Mucosa of stomach (tissue), 1 donor: Measurements from ENCODE around the gene LSR.

ENCODE experiments used
- H3K27me3 ChIP-seq: one replicate; pipeline ENCODE4 v1.7.0; 2013; ENCODE audit warnings: mild to moderate bottlenecking, low read length; ENCODE audit not compliant: control insufficient read depth, insufficient read depth
- H3K36me3 ChIP-seq: one replicate; pipeline ENCODE4 v1.7.0; 2013; ENCODE audit warnings: low read length; ENCODE audit not compliant: control insufficient read depth, insufficient read depth
- H3K4me1 ChIP-seq: one replicate; pipeline ENCODE4 v1.7.0; 2013; ENCODE audit warnings: mild to moderate bottlenecking, low read length; ENCODE audit not compliant: control insufficient read depth, insufficient read depth
- H3K4me3 ChIP-seq: one replicate; pipeline ENCODE4 v1.7.0; 2013; ENCODE audit warnings: low read length
- H3K9ac ChIP-seq: one replicate; pipeline ENCODE4 v1.7.0; 2013; ENCODE audit warnings: mild to moderate bottlenecking, low read length, moderate library complexity
- H3K9me3 ChIP-seq: one replicate; pipeline ENCODE4 v1.7.0; 2013; ENCODE audit warnings: mild to moderate bottlenecking, low read length, moderate library complexity; ENCODE audit not compliant: control insufficient read depth
- donor health status: Pancreatic carcinoma.

Gene LSR

DNA sequence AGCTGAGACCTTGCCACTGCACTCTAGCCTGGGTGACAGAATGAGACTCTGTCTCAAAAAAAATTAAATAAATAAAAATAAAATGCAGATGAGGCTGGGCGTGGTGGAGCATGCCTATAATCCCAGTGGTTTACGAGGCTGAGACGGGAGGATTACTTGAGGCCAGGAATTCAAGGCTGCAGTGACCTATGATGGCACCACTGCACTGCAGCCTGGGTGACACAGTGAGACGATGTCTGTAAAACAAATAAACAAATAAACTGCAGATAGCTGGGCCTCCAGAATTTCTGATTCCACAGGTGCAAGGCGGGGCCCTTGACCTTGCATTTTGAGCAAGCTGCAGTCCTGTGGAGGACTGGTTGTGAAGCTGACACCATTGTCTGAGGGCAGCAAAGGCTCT lies 40.1 kb downstream of the LSR start:
- no peaks in the 10 kb centered on the region for H3K36me3 ChIP-seq
- H3K9ac ChIP-seq: no peak overlapping the region

GRCh38 chr19:35290381-35291127 lies 41.8 kb downstream of the LSR start:
- Histone ChIP-seq H3K4me3 (no peak overlapping the region), H3K27me3 (peaks cover 15% of the 10 kb centered on the region), H3K9me3 (no peaks in the 10 kb centered on the region), H3K4me1 (no peaks in the 10 kb centered on the region), H3K36me3 (no peaks in the 10 kb centered on the region), H3K9ac (no peak overlapping the region)

More for the DNA sequence above, 40.1 kb downstream of the LSR start:
- Histone ChIP-seq H3K4me3 (no peak overlapping the region), H3K4me1 (no peaks in the 10 kb centered on the region), H3K27me3 (peaks cover 11% of the 10 kb centered on the region), H3K9me3 (no peaks in the 10 kb centered on the region)

GRCh38 chr19:35291259-35291658 lies 42.5 kb downstream of the LSR start:
- H3K27me3 ChIP-seq: peaks cover 15% of the 10 kb centered on the region
- no peak overlapping the region for H3K4me3 ChIP-seq
- H3K4me1 ChIP-seq: no peaks in the 10 kb centered on the region
- H3K9ac ChIP-seq: no peak overlapping the region
- no peaks in the 10 kb centered on the region for H3K36me3 ChIP-seq
- H3K9me3 ChIP-seq: no peaks in the 10 kb centered on the region

GRCh38 chr19:35291916-35292315 lies 43.1 kb downstream of the LSR start, which contains the start of gene MAG:
MAG (plus strand) TSS chr19:35292161; CDS start chr19:35295409, 3,248 bp downstream.
- Histone ChIP-seq H3K9ac (no peak within 1 kb of the TSS), H3K4me1 (no peaks in the 10 kb centered on the region), H3K9me3 (no peaks in the 10 kb centered on the region), H3K27me3 (peaks cover 15% of the 10 kb centered on the region), H3K36me3 (no peaks in the 10 kb centered on the region), H3K4me3 (no peak within 1 kb of the TSS)

GRCh38 chr19:35292421-35293362 lies 43.9 kb downstream of the LSR start:
- Histone ChIP-seq H3K36me3 (no peaks in the 10 kb centered on the region), H3K9me3 (no peaks in the 10 kb centered on the region), H3K27me3 (peaks cover 21% of the 10 kb centered on the region), H3K4me1 (no peaks in the 10 kb centered on the region), H3K9ac (no peak overlapping the region), H3K4me3 (no peak overlapping the region)

- Histone ChIP-seq H3K4me3 (no peak overlapping the region), H3K36me3 (no peaks in the 10 kb centered on the region), H3K9me3 (no peaks in the 10 kb centered on the region), H3K27me3 (peaks cover 26% of the 10 kb centered on the region), H3K4me1 (no peaks in the 10 kb centered on the region), H3K9ac (no peak overlapping the region)
Measured at GRCh38 chr19:35293363-35293739, 44.5 kb downstream of the LSR start.

DNA sequence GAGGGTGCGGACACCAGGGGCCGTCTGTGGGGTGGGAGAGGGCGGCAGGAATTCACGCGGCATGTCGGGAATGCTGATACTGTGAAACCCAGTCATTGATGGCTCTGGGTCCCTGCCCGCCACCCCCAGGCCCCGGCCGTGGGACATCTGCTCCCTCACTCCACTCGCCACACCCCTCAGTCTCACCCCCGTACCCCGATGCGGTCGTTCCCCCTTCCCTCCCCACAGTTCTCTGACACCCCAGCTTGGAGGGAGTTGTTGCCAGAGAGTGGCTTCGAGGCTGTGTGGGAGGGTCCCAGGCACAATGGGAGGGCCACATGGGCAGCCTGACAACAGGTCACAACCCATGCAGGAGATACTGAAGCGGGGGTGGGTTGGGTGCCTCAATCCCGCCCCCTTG lies 45.0 kb downstream of the LSR start:
- Histone ChIP-seq H3K36me3 (no peaks in the 10 kb centered on the region), H3K9ac (no peak overlapping the region), H3K4me1 (no peaks in the 10 kb centered on the region), H3K4me3 (no peak overlapping the region), H3K9me3 (no peaks in the 10 kb centered on the region), H3K27me3 (peaks cover 26% of the 10 kb centered on the region)

DNA sequence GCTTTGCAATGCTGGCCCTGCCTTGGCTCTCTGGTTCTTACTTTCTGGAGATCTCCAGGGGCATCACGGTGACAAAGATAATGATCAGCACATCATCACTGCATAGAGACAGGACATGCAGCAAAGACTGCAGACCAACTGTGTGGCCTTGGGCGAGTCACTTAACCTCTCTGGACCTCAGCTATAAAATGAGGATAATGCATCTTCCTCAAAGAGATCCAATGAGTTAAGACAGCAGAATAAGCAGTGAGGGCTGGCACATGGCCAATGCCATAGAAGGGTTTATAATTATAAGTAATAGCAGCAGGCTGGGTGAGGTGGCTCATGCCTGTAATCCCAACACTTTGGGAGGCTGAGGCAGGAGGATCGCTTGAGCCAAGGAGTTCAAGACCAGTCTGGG lies 45.5 kb downstream of the LSR start:
- no peak overlapping the region for H3K9ac ChIP-seq
- H3K36me3 ChIP-seq: no peaks in the 10 kb centered on the region
- H3K27me3 ChIP-seq: peaks cover 29% of the 10 kb centered on the region
- H3K9me3 ChIP-seq: no peaks in the 10 kb centered on the region
- no peaks in the 10 kb centered on the region for H3K4me1 ChIP-seq
- H3K4me3 ChIP-seq: no peak overlapping the region

- Histone ChIP-seq H3K36me3 (no peaks in the 10 kb centered on the region), H3K9me3 (no peaks in the 10 kb centered on the region), H3K4me1 (no peaks in the 10 kb centered on the region), H3K27me3 (peaks cover 29% of the 10 kb centered on the region), H3K9ac (no peak overlapping the region), H3K4me3 (no peak overlapping the region)
Measured at GRCh38 chr19:35294859-35295791, 46.3 kb downstream of the LSR start.

- no peaks in the 10 kb centered on the region for H3K4me1 ChIP-seq
- H3K27me3 ChIP-seq: peaks cover 29% of the 10 kb centered on the region
- no peaks in the 10 kb centered on the region for H3K9me3 ChIP-seq
- H3K9ac ChIP-seq: no peak overlapping the region
- no peak overlapping the region for H3K4me3 ChIP-seq
- H3K36me3 ChIP-seq: no peaks in the 10 kb centered on the region
Measured at GRCh38 chr19:35295792-35296462, 47.1 kb downstream of the LSR start.
